Measurements from ENCODE around the gene ARMC3.
"Not testable (repeated sequence)": the region's sequence is repeated elsewhere in the genome, so short reads cannot be mapped to it uniquely, and the experiment has no call there.

Gene ARMC3

DNA sequence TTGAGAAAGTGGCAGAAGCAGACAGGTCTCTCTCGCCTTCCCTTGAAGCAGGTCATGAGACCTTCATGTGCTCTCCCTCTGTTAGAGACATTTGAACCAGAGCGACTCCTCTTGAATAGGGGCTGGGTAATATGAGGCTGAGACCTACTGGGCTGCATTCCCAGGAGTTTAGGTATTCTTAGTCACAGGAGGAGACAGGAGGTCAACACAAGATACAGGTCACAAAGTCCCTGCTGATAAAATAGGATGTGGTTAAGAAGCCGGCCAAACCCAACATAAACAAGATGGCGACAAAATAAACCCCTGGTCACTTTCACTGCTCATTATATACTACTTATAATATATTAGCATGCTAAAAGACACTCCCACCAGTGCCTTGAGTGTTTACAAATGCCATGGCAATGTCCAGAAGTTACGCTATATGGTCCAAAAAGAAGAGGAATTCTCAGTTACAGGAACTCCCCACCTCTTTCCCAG lies 124.0 kb downstream of the ARMC3 start:
- DNase-seq: no peak

DNA sequence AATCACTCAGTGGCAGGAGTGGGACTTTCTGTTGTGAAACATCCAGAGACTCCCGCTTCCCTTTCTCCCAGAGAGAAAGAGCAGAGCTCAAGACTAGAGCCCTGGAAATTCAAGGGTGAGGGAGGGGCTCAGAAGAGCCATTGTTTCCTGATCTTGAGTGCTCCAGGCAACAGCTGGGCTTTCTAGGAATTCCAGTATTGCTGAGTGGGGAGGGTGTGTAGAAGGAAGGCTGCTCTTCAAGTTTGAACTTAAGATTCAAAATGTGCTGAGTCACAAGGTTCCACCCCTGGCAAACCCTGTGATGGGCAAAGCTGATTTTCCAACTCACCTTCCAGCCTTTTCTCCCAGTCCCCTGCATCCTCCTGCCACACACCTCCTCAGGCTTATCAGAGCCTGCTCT lies 125.2 kb downstream of the ARMC3 start:
- DNase-seq: no peak

DNA sequence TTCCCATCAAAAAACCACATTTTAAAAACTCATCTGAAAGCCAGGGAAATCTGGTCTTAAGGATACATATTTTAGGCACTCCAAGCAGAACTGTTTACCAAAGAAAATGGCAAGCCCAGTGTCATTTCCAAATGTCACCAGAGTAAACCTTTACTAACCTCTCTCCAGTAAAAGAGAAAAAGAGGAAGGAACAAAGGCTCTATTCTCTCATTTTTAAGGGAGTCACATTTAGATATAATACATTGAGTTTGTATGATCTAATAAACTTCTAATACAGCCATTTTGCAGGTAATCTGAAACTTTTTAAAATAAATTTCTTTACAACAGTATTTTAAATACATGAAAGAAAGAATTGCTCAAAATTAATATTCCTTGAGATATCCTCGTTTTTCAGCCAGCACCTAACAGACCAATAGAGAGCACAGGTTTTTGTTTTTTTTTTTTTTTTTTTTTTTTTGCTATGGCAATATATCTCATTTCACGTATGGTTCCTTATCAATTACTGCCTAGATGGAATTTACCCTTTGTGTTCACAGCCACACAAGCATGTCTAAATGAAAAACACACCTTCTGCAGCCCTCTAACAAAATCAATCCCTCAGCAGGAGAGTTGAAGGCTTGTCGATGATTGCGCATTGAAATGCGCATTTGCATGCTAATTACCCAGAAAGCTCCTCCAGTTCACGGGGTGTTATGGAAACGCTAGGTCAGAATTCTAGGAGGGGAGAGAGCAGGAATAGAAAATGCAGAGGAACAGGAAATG lies 127.8 kb downstream of the ARMC3 start:
- no peak for DNase-seq

DNA sequence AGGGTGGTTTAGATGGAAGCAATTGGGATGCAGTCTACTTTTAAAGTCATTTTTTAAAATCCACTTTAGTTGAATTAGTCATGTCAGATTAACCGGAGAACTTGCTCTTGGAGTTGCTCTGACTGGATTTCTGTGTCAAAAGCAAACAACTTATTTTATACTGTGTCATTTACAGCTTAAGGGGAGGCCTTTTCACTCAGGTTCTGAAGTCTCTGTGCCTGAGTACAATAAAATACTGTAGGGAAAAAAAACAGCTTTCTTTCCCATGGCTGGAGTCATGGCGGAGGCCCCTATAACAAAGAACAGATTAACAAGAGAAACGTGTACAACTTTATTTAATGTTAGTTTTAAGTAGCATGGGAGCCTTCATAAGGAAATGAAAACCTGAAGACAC lies 128.3 kb downstream of the ARMC3 start:
- DNase-seq: no peak

DNA sequence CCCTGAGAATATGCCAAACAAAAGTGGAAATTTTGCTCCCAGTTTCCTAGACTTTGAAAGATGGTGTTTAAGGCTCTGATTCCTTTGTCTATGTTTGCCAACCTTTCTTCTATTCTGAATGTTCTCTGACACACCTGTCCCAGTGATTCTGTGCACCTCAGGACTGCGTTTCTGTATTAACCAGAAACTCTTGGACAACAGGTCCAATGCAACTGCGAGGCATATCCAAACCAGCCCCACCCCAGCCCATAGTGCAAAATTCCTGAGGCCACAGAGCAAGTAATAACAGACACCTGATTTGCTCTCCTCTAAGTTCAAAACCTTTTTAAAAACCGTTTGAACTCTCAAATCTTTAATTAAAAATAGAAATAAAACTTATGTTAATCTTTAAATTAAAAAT lies 130.5 kb downstream of the ARMC3 start:
- DNase-seq: no peak

DNA sequence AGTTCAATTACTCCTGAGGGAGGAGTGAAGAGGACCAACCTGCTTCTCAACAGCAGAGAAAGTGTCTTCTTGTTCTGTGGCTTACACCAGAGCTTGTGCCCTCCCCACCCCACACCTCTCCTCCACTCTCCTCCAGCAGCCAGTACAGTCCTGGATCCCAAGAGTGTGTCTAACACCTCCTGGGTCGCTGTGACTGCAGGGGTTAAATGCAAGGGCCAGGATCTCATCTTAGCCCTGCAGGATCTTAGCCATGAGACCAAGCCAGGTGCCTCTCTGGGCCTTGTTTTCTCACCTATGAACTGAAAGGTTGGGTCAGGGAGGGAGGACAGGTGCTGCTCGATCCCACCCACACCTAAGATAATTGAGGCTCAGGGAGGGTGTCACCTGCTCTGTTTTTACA lies 133.1 kb downstream of the ARMC3 start:
- no peak for DNase-seq

DNA sequence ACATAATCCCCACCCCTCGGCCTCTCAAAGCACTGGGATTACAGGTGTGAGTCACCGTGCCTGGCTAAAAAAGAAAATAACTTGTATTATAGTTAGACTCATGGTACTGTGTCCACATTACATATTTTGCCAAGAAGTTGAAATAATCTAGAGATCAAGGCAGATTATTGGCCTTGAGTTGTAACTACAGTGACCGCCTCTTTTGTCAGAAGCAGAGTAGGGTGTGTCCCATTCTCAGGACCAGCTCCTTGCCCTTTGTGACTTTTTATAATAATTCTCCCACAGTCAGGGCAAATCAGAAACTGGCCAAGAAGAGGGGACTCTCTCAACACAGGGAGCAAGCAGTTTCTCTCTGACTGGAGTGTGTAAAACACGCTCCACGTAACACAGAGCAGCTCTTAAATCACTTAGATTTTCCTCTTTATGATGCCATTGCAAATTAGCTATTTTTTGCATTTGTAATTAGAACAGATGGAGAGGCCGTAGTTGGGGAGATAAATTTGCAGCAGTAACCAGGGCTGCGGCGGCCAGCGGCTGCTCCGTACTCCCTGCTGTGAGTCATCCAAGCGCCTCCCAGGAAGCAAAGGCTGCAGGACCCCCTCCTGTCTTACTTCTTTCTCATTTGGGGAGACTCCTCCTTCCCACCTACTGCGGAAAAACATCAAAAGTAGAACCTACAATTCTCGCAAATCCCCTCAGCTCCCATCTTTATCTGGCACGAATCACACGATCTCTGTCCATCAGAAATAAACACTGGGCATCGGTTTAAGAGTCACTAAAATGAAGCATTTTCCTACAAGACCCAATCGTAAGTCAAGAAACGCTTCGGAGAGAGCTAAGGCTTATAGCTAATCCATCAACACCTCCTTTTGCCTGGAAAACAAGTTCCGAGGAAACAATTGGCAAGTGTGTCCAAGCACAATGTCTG lies 135.5 kb downstream of the ARMC3 start:
- no peak for DNase-seq

DNA sequence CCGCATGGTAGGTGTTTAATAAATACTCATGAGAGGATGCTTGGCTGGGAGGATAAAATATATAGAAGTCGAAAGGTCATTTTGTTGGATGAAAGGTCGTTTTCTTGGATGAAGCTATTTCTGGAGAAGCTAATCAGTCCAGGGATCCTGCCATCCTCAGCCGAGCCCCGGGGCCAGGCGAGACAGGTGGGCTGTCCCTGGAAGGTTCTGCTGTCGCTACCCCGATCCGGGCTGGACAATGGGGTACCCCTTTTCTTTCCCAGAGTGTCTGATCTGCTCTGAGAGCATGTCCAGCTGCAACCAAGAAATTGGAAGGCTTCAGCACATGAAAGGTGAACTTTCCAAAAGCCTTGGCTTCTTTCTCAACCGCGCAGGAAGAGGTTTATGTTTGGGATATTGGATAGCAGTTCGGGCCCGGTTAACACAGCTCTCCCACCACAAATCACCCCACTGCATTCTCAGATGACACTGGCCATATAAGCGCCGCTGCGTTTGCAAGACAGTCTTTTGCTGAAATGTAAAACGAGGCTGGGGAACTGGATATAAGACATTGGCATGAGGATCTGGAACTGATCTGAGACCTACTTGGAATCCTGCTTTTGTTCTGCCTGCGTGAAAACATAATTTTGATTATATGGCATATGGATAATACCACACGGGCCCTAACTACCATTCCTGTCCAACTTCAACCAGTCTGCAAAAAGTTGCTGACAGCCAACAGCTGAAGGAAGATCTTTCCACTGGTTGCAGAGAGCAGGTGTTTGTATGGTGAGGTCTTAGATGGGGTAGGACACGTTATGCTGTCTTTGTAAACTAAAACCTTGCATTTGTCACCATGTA lies 136.3 kb downstream of the ARMC3 start:
- DNase-seq: no peak

DNA sequence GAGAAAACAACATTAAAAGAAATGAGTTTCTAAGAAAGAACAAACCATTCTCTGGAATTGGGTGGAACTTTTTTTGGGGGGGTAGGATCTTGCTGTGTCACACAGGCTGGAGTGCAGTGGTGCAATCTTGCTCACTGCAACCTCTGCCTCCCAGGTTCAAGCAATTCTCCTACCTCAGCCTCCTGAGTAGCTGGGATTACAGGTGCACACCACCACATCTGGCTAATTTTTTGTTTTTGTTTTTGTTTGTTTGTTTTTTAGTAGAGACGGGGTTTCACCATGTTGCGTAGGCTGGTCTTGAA lies 136.9 kb downstream of the ARMC3 start:
- DNase-seq: not testable (repeated sequence)

DNA sequence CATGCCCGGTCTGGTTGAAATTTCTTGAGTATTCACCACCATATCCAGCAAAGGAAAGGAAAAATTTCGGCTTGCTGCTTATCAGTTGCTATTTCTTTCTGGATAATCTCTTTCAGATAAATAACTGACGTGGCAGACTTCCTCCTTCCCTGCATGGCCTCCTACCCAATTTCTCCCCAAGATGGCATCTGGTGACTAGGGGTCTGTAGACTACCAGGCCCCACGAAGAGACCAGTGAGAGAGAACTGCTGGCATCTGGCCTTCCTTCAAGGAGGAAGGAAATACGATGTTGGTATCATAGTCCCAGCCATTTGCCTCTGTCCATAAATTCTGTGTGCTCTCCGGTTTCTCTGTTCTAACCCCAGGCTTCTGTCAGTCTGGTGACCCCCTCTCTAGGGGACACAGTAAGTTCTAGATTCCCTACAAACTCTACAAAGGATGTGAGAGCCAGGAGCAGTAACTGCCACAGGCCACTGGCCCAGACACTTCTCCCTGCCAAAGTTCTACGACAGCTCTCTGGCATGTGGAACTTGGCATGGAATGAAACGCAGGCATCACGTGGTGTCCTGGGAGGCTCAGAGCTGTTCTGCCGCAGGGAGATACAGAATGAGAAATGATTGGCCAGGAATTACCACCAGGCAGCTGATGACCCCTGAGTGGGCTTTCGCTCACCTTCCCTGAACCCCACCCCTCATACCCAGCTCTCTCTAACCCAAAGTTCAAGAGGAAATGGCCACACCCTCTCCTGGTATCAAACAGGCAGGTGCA lies 137.5 kb downstream of the ARMC3 start:
- DNase-seq: no peak

DNA sequence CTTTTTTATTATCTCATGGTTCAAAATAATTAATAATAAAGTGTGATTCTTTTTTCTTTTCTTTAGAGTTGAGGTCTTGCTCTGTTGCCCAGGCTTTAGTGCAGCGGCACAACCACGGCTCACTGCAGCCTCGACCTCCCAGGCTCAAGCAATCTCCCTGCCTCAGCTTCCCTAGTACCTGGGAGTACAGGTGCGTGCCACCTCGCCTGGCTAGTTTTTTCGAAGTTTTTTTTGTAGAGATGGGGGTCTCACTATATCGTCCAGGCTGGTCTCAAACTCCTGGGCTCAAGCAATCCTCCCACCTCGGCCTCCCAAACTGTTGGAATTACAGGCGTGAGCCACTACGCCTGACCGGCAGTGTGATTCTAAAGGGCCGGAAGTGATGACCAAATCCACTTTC lies 139.5 kb downstream of the ARMC3 start:
- no peak for DNase-seq

DNA sequence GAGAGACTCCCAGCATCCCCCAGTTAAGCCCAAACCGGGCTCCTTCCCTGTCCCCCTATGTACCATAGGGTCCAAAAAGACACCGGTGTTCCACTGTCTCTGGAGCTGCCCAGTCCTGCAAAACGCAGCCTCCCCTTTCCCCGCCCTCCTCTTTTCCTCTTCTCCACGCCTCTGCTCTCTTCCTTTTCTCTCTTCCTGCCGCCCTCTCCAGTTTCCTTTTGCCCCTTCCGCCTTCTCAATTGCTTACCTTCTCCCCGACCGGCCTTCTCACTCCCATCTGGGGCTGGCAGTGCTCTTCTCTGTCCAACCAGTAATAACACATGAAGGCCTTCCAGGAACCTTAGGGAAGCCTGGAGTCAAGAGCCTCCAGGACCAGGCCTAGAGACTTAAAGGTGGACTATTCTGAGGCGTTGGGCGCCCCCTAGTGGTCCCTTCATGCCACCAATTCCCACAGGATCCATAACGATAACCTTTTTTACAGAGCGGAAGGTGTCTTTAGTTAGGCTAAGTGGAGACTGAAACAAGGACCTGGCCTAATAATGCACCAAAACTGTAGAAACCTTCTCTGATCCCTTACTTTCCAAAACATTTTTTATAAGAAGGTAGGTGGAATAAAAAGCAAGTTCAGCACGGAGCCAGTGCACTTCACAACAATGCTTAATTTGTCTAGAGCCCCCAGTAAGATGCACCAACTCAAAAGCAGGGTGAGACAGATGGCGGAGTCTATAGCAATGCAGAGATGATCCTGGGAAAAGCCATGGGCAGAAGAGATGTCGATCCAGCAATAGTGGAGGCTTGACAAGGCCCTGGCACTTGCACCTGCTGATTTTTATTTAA lies 140.3 kb downstream of the ARMC3 start:
- DNase-seq: peak; percentile 60

DNA sequence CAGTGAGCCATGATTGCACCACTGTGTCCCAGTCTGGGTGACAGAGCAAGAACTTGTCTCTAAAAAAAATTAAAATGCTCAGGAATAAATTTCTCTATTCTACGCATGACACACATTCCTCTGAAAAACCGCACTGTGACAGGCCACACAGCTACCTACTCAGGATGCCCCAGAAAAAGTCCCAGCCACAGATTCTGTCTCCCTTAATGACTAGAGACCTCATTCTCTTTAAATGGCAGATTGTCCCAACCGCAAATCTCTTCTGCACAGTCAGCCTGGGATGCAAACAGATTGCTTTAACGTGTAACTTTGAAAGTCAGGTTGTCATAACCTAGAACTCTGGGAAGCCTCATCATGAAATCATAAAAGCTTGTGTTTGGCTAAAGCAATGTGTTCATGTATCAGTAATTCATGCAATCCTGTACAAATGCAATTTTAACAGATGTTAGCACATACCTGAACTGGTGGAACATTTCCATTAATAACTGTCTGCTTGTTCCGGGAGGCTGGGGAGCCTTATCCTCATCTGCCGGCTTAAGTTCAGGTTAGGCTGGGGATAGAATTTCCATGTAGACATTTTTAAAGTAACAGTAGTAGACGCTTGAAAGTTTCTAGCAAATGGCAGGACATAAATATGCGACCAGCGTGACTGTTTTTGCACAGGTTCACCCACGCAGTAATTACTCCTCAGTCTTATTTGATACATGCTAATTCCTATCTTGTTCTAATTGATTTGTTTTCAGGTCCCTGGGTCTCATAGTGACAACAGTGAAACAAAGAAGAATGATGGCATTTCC lies 141.4 kb downstream of the ARMC3 start:
- no peak for DNase-seq

DNA sequence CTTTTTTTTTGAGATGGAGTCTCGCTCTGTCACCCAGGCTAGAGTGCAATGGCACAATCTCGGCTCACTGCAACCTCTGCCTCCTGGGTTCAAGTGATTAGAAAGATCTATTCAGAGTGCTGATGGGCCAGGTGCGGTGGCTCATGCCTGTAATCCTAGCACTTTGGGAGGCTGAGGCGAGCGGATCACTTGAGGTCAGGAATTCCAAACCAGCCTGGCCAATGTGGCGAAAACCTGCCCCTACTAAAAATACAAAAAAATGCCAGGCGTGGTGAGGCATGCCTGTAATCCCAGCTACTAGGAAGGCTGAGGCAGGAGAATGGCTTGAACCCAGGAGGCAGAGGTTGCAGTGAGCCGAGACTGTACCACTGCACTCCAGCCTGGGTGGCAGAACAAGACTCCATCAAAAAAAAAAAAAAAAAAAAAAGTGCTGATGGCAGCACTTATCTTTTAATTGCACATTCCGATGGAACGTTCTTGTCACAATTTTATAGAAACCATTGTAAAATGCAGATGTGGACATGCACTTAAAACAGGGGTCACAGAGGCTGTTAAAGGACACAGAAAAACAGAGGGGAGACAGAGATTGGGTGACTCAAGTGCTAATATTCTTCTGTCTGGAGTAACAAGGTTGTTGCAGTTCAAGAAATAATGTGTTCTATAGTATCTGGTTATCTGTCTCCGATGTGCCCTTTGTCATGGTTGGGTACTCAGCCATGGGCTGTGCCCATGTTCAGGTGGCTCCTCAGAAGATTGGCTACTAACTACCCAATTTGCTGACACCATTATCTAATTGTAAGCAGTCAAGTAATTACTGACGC lies 142.4 kb downstream of the ARMC3 start:
- DNase-seq: not testable (repeated sequence)

DNA sequence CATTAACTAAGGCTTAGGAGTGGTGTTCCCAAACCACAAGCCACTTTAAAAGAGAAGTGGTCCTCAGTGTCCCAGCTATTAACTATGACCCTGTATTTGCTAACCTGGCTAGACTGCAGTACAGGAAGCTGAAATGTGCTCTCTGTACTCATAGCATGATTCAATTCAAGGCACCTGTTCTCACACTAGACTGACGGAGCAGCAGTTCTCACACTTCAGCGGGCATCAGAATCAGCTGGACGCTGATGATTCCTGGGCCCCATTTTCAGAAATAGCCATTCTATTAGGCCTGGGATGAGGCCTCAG lies 143.0 kb downstream of the ARMC3 start:
- DNase-seq: no peak

DNA sequence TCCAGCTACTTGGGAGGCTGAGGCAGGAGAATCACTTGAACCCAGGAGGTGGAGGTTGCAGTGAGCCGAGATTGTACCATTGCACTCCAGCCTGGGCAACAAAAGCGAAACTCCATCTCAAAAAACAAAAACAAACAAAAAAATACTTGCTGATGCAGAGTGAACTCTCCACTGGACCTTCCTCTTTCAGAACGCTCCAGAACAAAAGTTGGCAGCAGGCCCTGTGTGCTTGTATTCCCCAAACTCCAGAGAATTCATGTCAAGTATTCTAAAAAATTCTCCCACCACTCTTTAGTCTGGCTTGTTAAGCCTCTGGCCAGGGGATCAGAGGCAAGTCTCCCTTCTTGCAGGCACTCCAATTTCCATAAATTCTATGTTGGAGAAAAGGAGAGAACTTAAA lies 144.7 kb downstream of the ARMC3 start:
- DNase-seq: not testable (repeated sequence)

DNA sequence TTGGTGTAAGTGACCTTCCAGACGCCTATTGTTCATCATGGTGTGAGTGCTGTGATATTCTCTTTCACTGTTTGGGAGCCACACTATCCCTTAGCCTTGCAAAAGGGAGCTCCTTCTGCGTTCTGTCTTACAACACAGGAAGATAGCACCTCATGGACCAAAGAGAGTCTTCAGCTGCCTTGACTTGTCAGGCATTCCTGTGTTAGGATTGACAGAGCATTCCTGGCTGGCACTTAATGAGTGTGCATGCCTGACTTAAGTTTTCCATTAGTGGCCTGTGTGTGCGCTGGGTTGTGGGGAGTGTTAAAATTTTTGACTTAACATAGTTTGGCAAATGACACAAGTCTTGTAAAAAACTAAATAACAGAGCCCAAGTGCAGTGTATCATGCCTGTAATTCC lies 145.7 kb downstream of the ARMC3 start:
- no peak for DNase-seq

DNA sequence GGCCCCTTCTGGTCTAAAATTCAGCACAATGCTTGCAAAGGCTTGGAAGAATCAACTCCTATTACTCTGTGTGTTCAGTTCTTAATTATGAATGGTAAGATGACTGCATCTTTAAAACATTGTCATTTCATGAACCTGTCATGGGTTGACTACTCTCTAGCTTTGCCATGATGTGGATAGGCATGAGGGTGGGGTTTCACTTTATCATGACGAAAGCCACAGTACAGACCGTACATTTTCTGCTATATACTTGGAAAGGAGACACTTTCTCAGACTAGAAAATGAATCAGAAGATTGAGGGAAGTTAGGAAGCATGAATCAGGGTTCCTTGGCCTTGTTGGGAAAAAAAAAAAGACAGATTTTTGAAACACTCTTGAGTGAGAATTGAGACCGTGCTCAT lies 147.8 kb downstream of the ARMC3 start:
- DNase-seq: no peak

DNA sequence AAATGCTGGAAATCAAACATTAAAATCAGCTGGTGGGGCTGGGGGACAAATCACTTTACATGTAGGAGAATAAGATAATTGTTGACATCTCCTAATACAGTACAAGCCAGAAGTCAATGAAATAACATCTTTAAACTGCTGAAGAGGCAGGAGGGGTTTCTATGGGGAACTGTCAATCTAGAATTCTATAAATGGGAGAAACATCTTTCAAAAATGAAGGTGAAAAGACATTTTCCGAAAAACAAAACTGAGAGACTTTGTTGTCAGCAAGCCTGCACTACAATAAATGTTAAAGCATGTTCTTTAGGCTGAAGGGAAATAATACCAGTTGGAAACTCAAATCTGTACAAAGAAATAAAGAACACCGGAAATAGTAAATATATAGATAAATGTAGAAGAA lies 150.3 kb downstream of the ARMC3 start:
- no peak for DNase-seq

DNA sequence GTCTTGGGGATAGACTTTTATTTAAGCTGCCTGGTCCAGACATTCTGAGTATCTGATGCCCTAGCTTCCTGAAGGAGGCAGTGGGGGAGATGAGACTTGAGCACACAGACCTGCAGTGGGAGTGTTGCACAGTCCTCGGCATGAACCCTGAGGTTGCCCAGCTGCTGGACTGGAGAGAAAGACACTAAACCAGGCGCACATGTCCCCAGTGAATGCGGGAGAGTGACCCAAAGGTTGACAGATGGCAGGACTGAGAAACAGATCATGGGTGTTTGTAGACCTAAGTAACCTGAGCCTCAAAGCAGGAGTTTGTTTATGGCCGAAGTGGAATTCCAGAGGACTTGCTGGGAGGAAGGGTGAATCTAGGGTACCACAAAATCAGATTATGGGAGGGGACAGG lies 151.8 kb downstream of the ARMC3 start:
- no peak for DNase-seq
